ENCODE measurements around the gene SYT6.

- TF ChIP-seq, protein P1, sequence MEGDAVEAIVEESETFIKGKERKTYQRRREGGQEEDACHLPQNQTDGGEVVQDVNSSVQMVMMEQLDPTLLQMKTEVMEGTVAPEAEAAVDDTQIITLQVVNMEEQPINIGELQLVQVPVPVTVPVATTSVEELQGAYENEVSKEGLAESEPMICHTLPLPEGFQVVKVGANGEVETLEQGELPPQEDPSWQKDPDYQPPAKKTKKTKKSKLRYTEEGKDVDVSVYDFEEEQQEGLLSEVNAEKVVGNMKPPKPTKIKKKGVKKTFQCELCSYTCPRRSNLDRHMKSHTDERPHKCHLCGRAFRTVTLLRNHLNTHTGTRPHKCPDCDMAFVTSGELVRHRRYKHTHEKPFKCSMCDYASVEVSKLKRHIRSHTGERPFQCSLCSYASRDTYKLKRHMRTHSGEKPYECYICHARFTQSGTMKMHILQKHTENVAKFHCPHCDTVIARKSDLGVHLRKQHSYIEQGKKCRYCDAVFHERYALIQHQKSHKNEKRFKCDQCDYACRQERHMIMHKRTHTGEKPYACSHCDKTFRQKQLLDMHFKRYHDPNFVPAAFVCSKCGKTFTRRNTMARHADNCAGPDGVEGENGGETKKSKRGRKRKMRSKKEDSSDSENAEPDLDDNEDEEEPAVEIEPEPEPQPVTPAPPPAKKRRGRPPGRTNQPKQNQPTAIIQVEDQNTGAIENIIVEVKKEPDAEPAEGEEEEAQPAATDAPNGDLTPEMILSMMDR (conservative IDR thresholded peaks at IDR 0.05; ENCODE audit: low read length) = no peak
- no peak for TF ChIP-seq EZH2phosphoT487 (IDR thresholded peaks at IDR 0.05; ENCODE audit: borderline replicate concordance, low read depth, low read length)
Measured at GRCh38 chr1:114199017-114199594, 45.4 kb upstream of the SYT6 start.

All from OCI-LY7 (cell line).